DOHH2 (cell line): ENCODE data around the gene TMEM53.

Experiments
- H3F3A ChIP-seq: fragments of 200-600 bp; sonication (generic), shearing (Covaris generic); 2 replicates; pipeline ENCODE4 v1.6.0; 2016; ENCODE audit warnings: antibody characterized with exemption, mild to moderate bottlenecking; ENCODE audit not compliant: control insufficient read depth, insufficient read depth
- H3K27ac ChIP-seq: fragments of 200-600 bp; sonication (generic); 2 replicates; pipeline ENCODE4 v1.5.1; 2014; ENCODE audit warnings: low read depth, mild to moderate bottlenecking, low read length, moderate library complexity
- H3K27me3 ChIP-seq: fragments of 200-600 bp; sonication (generic); 2 replicates; pipeline ENCODE4 v1.6.1; 2014; ENCODE audit warnings: mild to moderate bottlenecking, low read length, mixed read lengths; ENCODE audit not compliant: control insufficient read depth
- H3K36me3 ChIP-seq: fragments of 200-600 bp; sonication (generic); 2 replicates; pipeline ENCODE4 v1.6.1; 2014; ENCODE audit warnings: mild to moderate bottlenecking, low read length, moderate library complexity, mixed read lengths; ENCODE audit not compliant: control insufficient read depth
- H3K4me1 ChIP-seq: fragments of 200-600 bp; sonication (generic); 2 replicates; pipeline ENCODE4 v1.6.1; 2014; ENCODE audit warnings: mild to moderate bottlenecking, low read length, mixed read lengths; ENCODE audit not compliant: control insufficient read depth
- H3K4me2 ChIP-seq: fragments of 200-600 bp; sonication (generic); 2 replicates; pipeline ENCODE4 v1.6.0; 2014; ENCODE audit warnings: mild to moderate bottlenecking, low read length, moderate library complexity
- H3K4me3 ChIP-seq: fragments of 200-600 bp; sonication (generic); 2 replicates; pipeline ENCODE4 v1.5.1; 2014; ENCODE audit warnings: mild to moderate bottlenecking, low read length, mixed read lengths
- H3K79me2 ChIP-seq: fragments of 200-600 bp; sonication (generic); 2 replicates; pipeline ENCODE4 v1.6.1; 2014; ENCODE audit warnings: mild to moderate bottlenecking, low read length, mixed read lengths; ENCODE audit not compliant: control insufficient read depth
- H3K9me2 ChIP-seq: fragments of 200-600 bp; sonication (generic); replicated peaks from 2 replicates; pipeline ENCODE4 v1.6.1; 2014; ENCODE audit warnings: mild to moderate bottlenecking, low read length, mixed read lengths; ENCODE audit not compliant: control insufficient read depth
- H3K9me3 ChIP-seq: fragments of 200-600 bp; sonication (generic); 2 replicates; pipeline ENCODE4 v1.6.1; 2014; ENCODE audit warnings: antibody characterized with exemption, low read length, mixed read lengths; ENCODE audit not compliant: control insufficient read depth, insufficient read depth
- H4K20me1 ChIP-seq: fragments of 200-600 bp; sonication (generic); 2 replicates; pipeline ENCODE4 v1.6.0; 2014; ENCODE audit warnings: low read depth, mild to moderate bottlenecking, antibody characterized with exemption, low read length, moderate library complexity; ENCODE audit not compliant: control insufficient read depth, insufficient read depth
- EZH2phosphoT487 ChIP-seq: fragments of 200-600 bp; sonication (generic); IDR thresholded peaks from 2 replicates; pipeline ENCODE4 v1.6.1; 2017; ENCODE audit warnings: borderline replicate concordance, mild to moderate bottlenecking, antibody characterized with exemption, low read length, moderate library complexity, mixed read lengths
- TF ChIP-seq, protein P1 (sequence below): fragments of 200-600 bp; sonication (generic); IDR thresholded peaks from one replicate; pipeline ENCODE4 v1.5.1; 2014; ENCODE audit warnings: antibody characterized with exemption, mild to moderate bottlenecking, low read depth, low read length; ENCODE audit not compliant: poor library complexity, severe bottlenecking

Gene TMEM53

DNA sequence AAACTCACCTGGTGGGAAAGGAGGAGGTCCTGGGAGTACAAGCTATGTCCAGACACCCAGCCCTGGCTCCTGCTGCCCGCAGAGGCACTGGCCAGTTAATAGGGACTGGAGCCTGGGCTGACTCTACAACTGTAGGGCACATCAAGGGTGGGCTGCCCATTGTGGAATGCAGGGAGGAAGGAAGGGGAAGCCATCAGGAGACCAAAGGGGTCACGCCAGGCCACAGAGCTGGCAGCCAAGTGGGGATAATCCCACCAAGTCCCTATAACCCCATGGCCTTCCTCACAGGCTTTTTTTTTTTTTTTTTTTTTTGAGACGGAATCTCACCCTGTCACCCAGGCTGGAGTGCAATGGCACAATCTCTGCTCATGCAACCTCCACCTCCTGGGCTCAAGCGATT, 14.7 kb downstream of the TMEM53 start:
- H3K79me2 ChIP-seq: no peaks in the 10 kb centered on the region
- H3K27me3 ChIP-seq: no peaks in the 10 kb centered on the region
- no peaks in the 10 kb centered on the region for H3K9me3 ChIP-seq
- no peak overlapping the region for H3K27ac ChIP-seq
- no peaks in the 10 kb centered on the region for H4K20me1 ChIP-seq
- H3K4me2 ChIP-seq: no peak overlapping the region
- H3K4me1 ChIP-seq: no peaks in the 10 kb centered on the region
- H3F3A ChIP-seq: no peaks in the 10 kb centered on the region
- H3K36me3 ChIP-seq: no peaks in the 10 kb centered on the region
- no peaks in the 10 kb centered on the region for H3K9me2 ChIP-seq
- no peak for TF ChIP-seq EZH2phosphoT487
- TF ChIP-seq, protein P1, sequence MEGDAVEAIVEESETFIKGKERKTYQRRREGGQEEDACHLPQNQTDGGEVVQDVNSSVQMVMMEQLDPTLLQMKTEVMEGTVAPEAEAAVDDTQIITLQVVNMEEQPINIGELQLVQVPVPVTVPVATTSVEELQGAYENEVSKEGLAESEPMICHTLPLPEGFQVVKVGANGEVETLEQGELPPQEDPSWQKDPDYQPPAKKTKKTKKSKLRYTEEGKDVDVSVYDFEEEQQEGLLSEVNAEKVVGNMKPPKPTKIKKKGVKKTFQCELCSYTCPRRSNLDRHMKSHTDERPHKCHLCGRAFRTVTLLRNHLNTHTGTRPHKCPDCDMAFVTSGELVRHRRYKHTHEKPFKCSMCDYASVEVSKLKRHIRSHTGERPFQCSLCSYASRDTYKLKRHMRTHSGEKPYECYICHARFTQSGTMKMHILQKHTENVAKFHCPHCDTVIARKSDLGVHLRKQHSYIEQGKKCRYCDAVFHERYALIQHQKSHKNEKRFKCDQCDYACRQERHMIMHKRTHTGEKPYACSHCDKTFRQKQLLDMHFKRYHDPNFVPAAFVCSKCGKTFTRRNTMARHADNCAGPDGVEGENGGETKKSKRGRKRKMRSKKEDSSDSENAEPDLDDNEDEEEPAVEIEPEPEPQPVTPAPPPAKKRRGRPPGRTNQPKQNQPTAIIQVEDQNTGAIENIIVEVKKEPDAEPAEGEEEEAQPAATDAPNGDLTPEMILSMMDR: no peak
- no peak overlapping the region for H3K4me3 ChIP-seq

DNA sequence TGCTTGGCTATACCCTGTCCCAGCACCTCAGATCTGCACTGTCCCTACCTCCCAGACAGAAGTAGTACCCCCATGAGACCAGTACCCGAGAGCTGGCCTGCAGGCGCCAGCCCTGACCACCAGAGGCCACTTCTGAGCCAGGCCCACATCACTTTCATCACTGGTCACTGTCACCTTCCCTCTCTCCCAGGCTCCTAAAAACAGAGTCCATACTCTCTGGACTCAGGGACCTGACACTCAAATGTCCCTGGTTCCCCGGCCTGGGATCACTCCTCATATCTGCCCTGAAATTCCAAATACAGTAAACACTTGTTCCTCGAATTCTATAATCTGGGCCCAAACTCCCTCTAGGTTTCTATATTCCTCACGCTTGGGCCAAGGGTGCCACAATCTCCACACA, 18.7 kb downstream of the TMEM53 start:
- peaks cover 6% of the 10 kb centered on the region; the same call in 1 of the 2 replicates for H3F3A ChIP-seq
- no peaks in the 10 kb centered on the region for H4K20me1 ChIP-seq
- H3K4me3 ChIP-seq: no peak overlapping the region
- peaks cover 3% of the 10 kb centered on the region for H3K36me3 ChIP-seq
- no peaks in the 10 kb centered on the region for H3K9me2 ChIP-seq
- no peaks in the 10 kb centered on the region for H3K4me1 ChIP-seq
- TF ChIP-seq EZH2phosphoT487: no peak
- TF ChIP-seq, protein P1: peak; percentile 57
- no peaks in the 10 kb centered on the region for H3K79me2 ChIP-seq
- no peak overlapping the region for H3K4me2 ChIP-seq
- H3K27ac ChIP-seq: no peak overlapping the region
- H3K27me3 ChIP-seq: no peaks in the 10 kb centered on the region
- H3K9me3 ChIP-seq: no peaks in the 10 kb centered on the region

DNA sequence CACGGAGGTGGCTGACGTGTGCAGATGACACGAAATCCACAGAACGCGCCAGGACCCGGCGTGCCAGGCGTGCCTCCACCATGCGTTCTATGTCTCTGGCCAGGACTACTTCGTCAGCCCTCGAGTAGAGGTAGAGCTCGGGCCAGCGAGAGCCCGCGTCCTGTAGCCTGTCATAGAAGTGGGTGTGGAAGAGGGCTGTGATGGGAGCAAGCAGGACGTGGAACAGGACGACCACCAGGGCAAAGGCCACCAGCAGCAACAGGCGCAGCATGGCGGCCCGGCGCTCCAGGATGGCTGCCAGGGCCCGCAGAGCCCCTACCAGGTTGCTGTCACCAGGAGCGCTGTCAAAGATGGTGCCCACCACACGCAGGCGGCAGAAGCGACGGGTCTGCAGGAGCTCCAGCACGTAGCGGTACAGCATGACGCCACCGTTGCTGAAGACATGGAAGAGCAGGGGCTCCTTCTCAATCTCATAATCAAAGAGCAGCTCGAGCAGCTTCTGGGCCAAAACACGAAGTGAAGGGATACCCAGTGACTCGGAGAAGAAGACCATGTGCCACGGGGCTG, 19.6 kb downstream of the TMEM53 start:
- Histone ChIP-seq H3K4me2 (no peak overlapping the region), H3K4me1 (no peaks in the 10 kb centered on the region), H3K4me3 (no peak overlapping the region), H3K79me2 (no peaks in the 10 kb centered on the region), H3K9me2 (no peaks in the 10 kb centered on the region), H3F3A (peaks cover 6% of the 10 kb centered on the region; the same call in 1 of the 2 replicates), H3K9me3 (no peaks in the 10 kb centered on the region), H3K36me3 (peaks cover 12% of the 10 kb centered on the region), H4K20me1 (no peaks in the 10 kb centered on the region), H3K27me3 (no peaks in the 10 kb centered on the region), H3K27ac (no peak overlapping the region)
- TF ChIP-seq, protein P1: no peak
- no peak for TF ChIP-seq EZH2phosphoT487
